DND-41 (cell line): ENCODE measurements around the gene PI16.

Experiments
- ATAC-seq: fragments of 200-7000 bp; cut with Tn5 transposase; 3 replicates; pipeline ENCODE4 v1.9.1; 2021; ENCODE audit warnings: low read depth; ENCODE audit not compliant: insufficient read depth
- DNase-seq: peaks from one replicate; pipeline ENCODE4 v3.0.0-alpha.2; 2020
- H2AFZ ChIP-seq: 2 replicates; pipeline ENCODE4 v1.6.0; 2012; ENCODE audit warnings: low read depth, low read length
- H3K27ac ChIP-seq: 2 replicates; pipeline ENCODE4 v1.5.1; 2012; ENCODE audit warnings: low read length, inconsistent platforms
- H3K27me3 ChIP-seq: fragments of 200-600 bp; sonication (generic); 2 replicates; pipeline ENCODE4 v1.6.0; 2012; ENCODE audit warnings: low read length, mild to moderate bottlenecking, inconsistent platforms; ENCODE audit not compliant: insufficient read depth, poor library complexity
- H3K36me3 ChIP-seq: 2 replicates; pipeline ENCODE4 v1.5.1; 2012; ENCODE audit warnings: low read length, inconsistent platforms; ENCODE audit not compliant: insufficient read depth
- H3K4me1 ChIP-seq: 2 replicates; pipeline ENCODE4 v1.5.1; 2012; ENCODE audit warnings: mild to moderate bottlenecking, low read length; ENCODE audit not compliant: insufficient read depth
- H3K4me2 ChIP-seq: 2 replicates; pipeline ENCODE4 v1.6.0; 2012; ENCODE audit warnings: mild to moderate bottlenecking, moderate library complexity, low read length, inconsistent platforms; ENCODE audit not compliant: insufficient read depth
- H3K4me3 ChIP-seq, 2 experiments: fragments of 200-600 bp in 1 of 2; shearing (Covaris generic) in 1 of 2; 2 replicates each; pipeline ENCODE4 v1.5.1; 2012 to 2016; ENCODE audit warnings: inconsistent platforms in 2 of 2, low read length in 2 of 2, mild to moderate bottlenecking in 2 of 2, low read depth in 1 of 2, moderate library complexity in 1 of 2
- H3K79me2 ChIP-seq: 2 replicates; pipeline ENCODE4 v1.6.0; 2012; ENCODE audit warnings: low read length, inconsistent platforms; ENCODE audit not compliant: insufficient read depth
- H3K9ac ChIP-seq: 2 replicates; pipeline ENCODE4 v1.6.0; 2012; ENCODE audit warnings: low read depth, mild to moderate bottlenecking, inconsistent platforms, low read length, moderate library complexity
- H3K9me3 ChIP-seq: 2 replicates; pipeline ENCODE4 v1.5.1; 2012; ENCODE audit warnings: low read length, moderate library complexity, mild to moderate bottlenecking, inconsistent platforms; ENCODE audit not compliant: insufficient read depth, severe bottlenecking
- H4K20me1 ChIP-seq: 2 replicates; pipeline ENCODE4 v1.6.0; 2012; ENCODE audit warnings: low read length; ENCODE audit not compliant: insufficient read depth
- EZH2 ChIP-seq: IDR thresholded peaks from 3 replicates; pipeline ENCODE4 v1.6.1; 2012; ENCODE audit warnings: borderline replicate concordance, low read depth, mild to moderate bottlenecking, moderate library complexity, low read length, inconsistent platforms; ENCODE audit not compliant: severe bottlenecking
- TF ChIP-seq, protein P1 (sequence below): IDR thresholded peaks from 2 replicates; pipeline ENCODE4 v1.5.1; 2012; ENCODE audit warnings: borderline replicate concordance, low read length, moderate library complexity, mild to moderate bottlenecking; ENCODE audit not compliant: poor library complexity, severe bottlenecking; ENCODE audit errors: extremely low read depth

Gene PI16

DNA sequence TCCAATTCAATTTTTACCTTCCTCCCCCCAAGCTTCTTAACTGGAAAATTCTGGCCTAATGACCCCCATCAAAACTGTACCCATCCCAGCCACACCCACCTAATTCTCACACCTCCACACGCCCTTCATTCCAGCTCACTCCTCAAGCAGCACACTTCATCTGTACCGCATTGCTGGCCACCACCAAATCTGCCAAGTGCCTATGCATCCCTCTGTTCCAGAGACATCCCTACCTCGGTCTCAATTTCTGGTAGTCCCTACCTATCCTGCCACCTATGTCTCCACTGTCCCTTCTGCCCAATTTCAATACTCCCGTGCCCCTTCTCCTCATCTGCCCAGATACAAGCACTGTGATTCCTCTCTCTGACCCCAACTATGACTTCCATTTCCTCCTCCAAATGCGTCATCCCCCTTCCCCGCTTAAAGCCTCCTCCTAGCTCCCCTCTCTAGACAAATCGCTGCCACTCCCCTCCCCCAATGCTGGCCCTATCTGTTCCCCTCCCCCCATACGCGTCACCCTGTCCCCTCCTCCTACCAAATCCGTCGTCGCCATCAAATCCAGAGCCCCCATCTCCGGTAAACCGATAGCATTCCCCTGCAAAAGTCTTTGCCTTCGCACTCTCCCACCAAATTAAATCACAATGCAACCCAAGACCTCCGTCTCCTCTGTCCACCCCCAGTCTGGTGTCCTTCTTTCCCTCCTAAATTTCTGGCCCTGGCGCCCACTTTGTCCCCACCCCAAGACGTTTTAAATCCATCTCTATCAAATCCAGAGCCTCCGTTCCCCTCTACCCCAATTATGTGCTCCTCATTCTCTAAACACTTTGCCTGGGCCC, 30.3 kb downstream of the PI16 start:
- Histone ChIP-seq H3K79me2 (peaks cover 71% of the 10 kb centered on the region), H4K20me1 (peaks cover 50% of the 10 kb centered on the region), H2AFZ (no peak overlapping the region), H3K36me3 (peaks cover 35% of the 10 kb centered on the region), H3K9ac (peak overlapping the region; percentile 78), H3K9me3 (no peaks in the 10 kb centered on the region), H3K4me1 (peaks cover 41% of the 10 kb centered on the region), H3K4me2 (peak overlapping the region; percentile 69), H3K27me3 (no peaks in the 10 kb centered on the region), H3K4me3 (peak overlapping the region; percentile 54 to 92), H3K27ac (peak overlapping the region; percentile 86)
- ATAC-seq (peak; percentile 35), DNase-seq (peak; percentile 76)
- TF ChIP-seq EZH2, result no peak

DNA sequence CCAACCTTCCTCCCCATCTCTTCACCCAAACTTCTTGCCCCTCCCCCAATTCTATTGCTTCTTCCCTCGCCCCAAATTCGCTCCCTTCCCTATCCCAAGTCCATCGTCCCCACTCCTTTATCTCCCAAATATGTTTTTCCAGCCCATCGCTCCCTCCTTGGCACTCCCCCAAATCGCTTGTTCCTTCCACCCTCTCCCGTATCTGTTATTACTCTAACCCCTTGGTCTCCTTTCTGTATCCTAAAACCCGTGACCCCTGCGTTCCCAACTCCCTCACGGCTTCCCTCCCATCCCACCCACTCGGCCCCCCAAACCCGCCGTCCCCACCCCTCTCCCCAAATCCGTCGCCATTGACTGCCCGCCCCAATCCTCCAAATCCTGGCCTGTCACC, 30.9 kb downstream of the PI16 start:
- H3K4me3 ChIP-seq, result peak overlapping the region; percentile 54 to 92
- peaks cover 44% of the 10 kb centered on the region for H4K20me1 ChIP-seq
- peak overlapping the region; percentile 81 for H2AFZ ChIP-seq
- H3K4me1 ChIP-seq, result peaks cover 41% of the 10 kb centered on the region
- peaks cover 65% of the 10 kb centered on the region for H3K79me2 ChIP-seq
- H3K36me3 ChIP-seq, result peaks cover 29% of the 10 kb centered on the region
- DNase-seq, result no peak
- H3K27me3 ChIP-seq, result no peaks in the 10 kb centered on the region
- peak overlapping the region; percentile 78 for H3K9ac ChIP-seq
- no peaks in the 10 kb centered on the region for H3K9me3 ChIP-seq
- peak overlapping the region; percentile 86 for H3K27ac ChIP-seq
- H3K4me2 ChIP-seq, result peak overlapping the region; percentile 69
- ATAC-seq, result no peak
- TF ChIP-seq, protein P1, sequence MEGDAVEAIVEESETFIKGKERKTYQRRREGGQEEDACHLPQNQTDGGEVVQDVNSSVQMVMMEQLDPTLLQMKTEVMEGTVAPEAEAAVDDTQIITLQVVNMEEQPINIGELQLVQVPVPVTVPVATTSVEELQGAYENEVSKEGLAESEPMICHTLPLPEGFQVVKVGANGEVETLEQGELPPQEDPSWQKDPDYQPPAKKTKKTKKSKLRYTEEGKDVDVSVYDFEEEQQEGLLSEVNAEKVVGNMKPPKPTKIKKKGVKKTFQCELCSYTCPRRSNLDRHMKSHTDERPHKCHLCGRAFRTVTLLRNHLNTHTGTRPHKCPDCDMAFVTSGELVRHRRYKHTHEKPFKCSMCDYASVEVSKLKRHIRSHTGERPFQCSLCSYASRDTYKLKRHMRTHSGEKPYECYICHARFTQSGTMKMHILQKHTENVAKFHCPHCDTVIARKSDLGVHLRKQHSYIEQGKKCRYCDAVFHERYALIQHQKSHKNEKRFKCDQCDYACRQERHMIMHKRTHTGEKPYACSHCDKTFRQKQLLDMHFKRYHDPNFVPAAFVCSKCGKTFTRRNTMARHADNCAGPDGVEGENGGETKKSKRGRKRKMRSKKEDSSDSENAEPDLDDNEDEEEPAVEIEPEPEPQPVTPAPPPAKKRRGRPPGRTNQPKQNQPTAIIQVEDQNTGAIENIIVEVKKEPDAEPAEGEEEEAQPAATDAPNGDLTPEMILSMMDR, result no peak

DNA sequence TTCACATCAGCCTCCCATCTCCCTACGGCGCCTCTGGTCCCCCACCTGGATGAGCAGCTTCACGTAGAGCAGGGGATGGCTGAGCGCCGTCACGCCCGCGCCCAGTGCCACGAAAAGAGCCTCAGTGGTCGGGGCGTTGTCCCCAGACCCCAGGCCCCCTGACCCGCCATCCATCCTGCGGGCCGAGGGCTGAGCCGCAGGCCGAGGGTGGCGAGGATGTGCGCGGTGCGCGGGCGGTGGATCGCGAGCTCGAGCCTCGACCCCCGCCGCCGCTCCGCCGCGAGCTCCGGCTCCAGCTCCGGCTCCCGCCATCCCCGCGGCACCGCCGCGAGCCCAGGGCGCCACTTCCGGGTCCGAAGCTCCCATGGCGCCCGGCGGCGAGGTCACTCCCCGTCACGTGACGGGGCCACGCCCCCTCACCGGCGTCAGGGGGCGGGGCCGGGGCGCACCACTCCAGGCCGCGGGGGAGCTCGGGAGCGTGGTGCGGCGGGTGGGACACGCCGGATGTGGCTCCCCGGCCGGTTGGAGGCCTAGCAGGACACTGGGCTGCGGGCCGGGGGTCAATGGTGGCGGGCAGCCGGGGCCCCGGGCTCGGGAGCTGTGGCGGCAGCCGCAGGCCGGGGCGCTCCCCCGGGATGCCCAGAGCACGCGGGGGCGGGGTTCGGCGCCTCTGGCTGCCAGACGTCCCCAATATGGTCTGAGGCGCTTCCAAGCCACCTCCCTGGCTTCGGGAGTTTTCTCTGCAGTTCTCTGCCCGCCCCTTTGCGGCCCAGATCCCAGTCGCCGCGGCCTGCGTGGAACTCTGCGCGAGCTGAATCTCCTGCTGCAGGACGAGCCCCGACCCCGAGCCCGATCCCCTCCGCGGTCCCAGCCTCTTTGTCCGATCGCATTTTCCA, 31.5 kb downstream of the PI16 start, which contains the start of gene MTCH1:
Gene MTCH1, minus strand, starts transcription at position 389 of the 896 bp plus-strand sequence. Its CDS starts 23 bp downstream, at position 366.
- Histone ChIP-seq H3K27me3 (no peaks in the 10 kb centered on the region), H4K20me1 (peaks cover 38% of the 10 kb centered on the region), H3K36me3 (peaks cover 23% of the 10 kb centered on the region), H3K4me1 (peaks cover 41% of the 10 kb centered on the region), H3K79me2 (peaks cover 58% of the 10 kb centered on the region), H3K4me3 (peak within 1 kb of the TSS; percentile 54 to 92), H3K9ac (peak within 1 kb of the TSS; percentile 78), H3K9me3 (no peaks in the 10 kb centered on the region), H3K27ac (peak within 1 kb of the TSS; percentile 86), H3K4me2 (peak within 1 kb of the TSS; percentile 69), H2AFZ (peak within 1 kb of the TSS; percentile 81)
- DNase-seq (peak; percentile 87), ATAC-seq (peak; percentile 87)
- TF ChIP-seq EZH2, result no peak
- TF ChIP-seq, protein P1, result no peak

DNA sequence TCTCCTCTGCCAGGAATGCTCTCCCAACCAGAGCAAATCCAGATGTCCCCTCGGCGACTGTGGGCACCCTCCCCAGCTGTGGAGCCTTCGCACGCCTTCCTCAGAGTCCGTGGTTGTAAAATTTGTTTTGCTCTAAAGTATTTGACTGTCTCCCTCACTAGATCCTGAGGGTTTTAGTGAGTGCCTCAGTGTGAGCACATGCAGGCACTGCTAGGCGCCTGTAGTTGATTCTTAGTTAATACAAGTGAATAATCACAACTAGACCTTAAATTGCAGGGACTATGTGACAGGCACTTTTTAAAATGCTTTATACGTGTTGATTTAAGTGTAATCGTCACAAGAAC, 32.1 kb downstream of the PI16 start:
- Histone ChIP-seq H3K4me3 (peak overlapping the region; percentile 54 to 92), H3K4me2 (peak overlapping the region; percentile 69), H3K27me3 (no peaks in the 10 kb centered on the region), H4K20me1 (peaks cover 31% of the 10 kb centered on the region), H3K79me2 (peaks cover 52% of the 10 kb centered on the region), H3K27ac (peak overlapping the region; percentile 86), H3K9me3 (no peaks in the 10 kb centered on the region), H3K9ac (peak overlapping the region; percentile 78), H3K4me1 (peaks cover 35% of the 10 kb centered on the region), H3K36me3 (peaks cover 17% of the 10 kb centered on the region), H2AFZ (peak overlapping the region; percentile 81)
- TF ChIP-seq, protein P1, result no peak
- TF ChIP-seq EZH2, result no peak
- ATAC-seq (peak; percentile 38), DNase-seq (no peak)
